HG03520 (cell line): ENCODE data around the gene HDDC2.
"Not testable (repeated sequence)": the region's sequence is repeated elsewhere in the genome, so short reads cannot be mapped to it uniquely, and the experiment has no call there.

Source experiments
- ATAC-seq: cut with Tn5 transposase; IDR thresholded peaks from one replicate; pipeline ENCODE4 v1.9.1; 2021; ENCODE audit warnings: mild to moderate bottlenecking, moderate library complexity; ENCODE audit not compliant: unreplicated experiment

Gene HDDC2

GRCh38 chr6:125307150-125307838 is 5.5 kb upstream of the HDDC2 start:
- no peak for ATAC-seq

- no peak for ATAC-seq
These were observed 5.0 kb upstream of the HDDC2 start for GRCh38 chr6:125306756-125307149.

GRCh38 chr6:125304970-125305660 is 3.3 kb upstream of the HDDC2 start:
- ATAC-seq = no peak

GRCh38 chr6:125303512-125303854 is 1.7 kb upstream of the HDDC2 start:
- ATAC-seq = no peak

GRCh38 chr6:125302840-125303511 is 1.2 kb upstream of the HDDC2 start:
- ATAC-seq = no peak

- no peak for ATAC-seq
These were observed 754 bp downstream of the HDDC2 start for GRCh38 chr6:125300992-125301434.

- no peak for ATAC-seq
These were observed 2.5 kb downstream of the HDDC2 start for GRCh38 chr6:125299257-125299656.

GRCh38 chr6:125296471-125296870 is 5.3 kb downstream of the HDDC2 start:
- ATAC-seq = no peak

- no peak for ATAC-seq
These were observed 6.8 kb downstream of the HDDC2 start for GRCh38 chr6:125294925-125295324.

- ATAC-seq = no peak
These were observed 7.7 kb downstream of the HDDC2 start for GRCh38 chr6:125294036-125294435.

GRCh38 chr6:125293587-125293986 is 8.2 kb downstream of the HDDC2 start:
- no peak for ATAC-seq

- no peak for ATAC-seq
These were observed 14.0 kb downstream of the HDDC2 start for GRCh38 chr6:125287718-125288117.

GRCh38 chr6:125285936-125286335 is 15.8 kb downstream of the HDDC2 start:
- no peak for ATAC-seq

GRCh38 chr6:125285353-125285752 is 16.4 kb downstream of the HDDC2 start:
- ATAC-seq = no peak

GRCh38 chr6:125282470-125282869 is 19.3 kb downstream of the HDDC2 start:
- ATAC-seq = not testable (repeated sequence)

GRCh38 chr6:125280370-125281035 is 21.3 kb downstream of the HDDC2 start:
- not testable (repeated sequence) for ATAC-seq

GRCh38 chr6:125279961-125280360 is 21.8 kb downstream of the HDDC2 start:
- no peak for ATAC-seq

- ATAC-seq = no peak
These were observed 23.9 kb downstream of the HDDC2 start for GRCh38 chr6:125277838-125278237.

- ATAC-seq = no peak
These were observed 26.0 kb downstream of the HDDC2 start for GRCh38 chr6:125275779-125276178.

- no peak for ATAC-seq
These were observed 26.8 kb downstream of the HDDC2 start for GRCh38 chr6:125274935-125275334.

- ATAC-seq = no peak
These were observed 27.8 kb downstream of the HDDC2 start for GRCh38 chr6:125273965-125274364.

- no peak for ATAC-seq
These were observed 28.5 kb downstream of the HDDC2 start for GRCh38 chr6:125273251-125273650.
